ENCODE measurements around the gene COL4A6.

Gene COL4A6

DNA sequence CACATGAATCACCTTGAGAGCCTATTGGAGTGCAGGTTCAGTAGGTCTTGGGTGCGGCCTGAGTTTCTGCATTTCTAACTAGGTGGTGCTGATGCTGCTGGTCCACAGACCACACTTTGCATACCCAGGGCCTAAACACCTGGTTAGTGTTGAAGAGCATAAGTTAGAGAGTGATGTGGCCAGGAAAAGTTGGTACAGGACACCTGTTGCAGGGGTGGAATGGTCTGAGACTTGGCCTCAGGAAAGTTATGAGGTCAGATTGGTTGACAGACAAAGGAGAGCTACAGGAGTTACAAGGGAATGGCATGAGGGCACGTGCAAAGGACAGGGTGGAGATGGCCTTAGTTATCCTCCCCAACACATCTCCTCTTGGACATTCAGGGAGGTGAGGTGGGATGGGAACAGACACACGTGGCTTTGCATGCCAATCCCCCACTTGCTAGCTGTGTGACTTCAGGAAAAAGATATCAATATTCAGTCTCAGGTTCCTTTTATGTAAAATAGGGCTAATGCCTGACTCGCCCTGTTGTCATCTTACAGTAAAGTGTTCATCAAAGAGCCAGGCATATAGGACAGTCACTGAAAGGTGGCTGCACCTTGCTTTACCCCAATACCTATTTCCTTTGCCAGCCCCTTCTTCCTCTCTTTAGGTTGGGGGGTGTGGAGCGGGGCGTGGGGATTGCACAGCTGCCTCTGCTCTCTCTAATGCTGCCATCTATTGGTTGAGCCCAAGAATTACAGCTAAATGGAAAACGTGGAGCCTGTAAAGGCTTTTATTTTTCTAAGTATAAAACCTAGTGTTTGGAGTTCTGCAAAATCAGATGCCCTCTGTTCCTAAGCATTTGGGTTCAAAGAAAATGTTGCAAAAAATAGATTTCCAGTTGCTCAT, 299.2 kb downstream of the COL4A6 start:
- no peak for DNase-seq

DNA sequence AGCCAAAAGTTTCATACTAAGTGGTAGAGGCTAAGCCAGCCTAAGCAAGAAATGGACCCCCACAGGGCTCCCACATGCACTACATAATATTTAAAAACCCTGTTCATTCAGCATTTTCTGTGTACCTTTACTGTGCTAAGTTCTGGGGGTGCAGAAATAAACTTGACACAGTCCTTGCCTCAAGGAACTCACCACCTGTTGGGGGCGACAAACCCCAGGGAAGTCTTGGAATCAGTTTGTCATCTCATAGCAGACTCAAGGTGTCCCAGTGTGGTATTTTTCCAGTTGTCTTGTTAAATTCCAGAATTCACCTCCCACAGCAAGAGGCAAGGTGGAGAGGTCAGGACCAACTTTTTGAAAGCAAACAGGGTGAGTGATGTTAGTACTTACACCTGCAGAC, 303.5 kb downstream of the COL4A6 start:
- no peak for DNase-seq

DNA sequence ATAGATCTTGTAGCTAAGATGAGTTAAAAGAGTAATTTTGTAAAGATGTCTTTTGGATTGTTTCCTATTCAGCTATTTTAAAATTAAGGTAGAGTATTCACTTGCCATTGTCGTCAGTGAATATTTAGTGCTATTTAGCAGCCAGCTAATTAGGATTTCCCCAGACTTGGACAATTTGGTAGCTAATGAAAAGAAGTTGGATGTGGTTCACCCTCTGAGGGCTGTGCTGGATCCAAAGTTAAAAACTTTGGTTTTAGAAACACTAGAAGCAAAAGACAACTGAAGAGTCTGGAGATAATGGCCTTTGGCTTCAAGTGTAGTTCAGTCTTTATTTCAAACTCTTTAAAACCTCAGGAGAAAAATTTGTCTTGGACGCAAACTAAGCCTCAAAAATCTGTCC, 305.3 kb downstream of the COL4A6 start:
- DNase-seq: no peak

DNA sequence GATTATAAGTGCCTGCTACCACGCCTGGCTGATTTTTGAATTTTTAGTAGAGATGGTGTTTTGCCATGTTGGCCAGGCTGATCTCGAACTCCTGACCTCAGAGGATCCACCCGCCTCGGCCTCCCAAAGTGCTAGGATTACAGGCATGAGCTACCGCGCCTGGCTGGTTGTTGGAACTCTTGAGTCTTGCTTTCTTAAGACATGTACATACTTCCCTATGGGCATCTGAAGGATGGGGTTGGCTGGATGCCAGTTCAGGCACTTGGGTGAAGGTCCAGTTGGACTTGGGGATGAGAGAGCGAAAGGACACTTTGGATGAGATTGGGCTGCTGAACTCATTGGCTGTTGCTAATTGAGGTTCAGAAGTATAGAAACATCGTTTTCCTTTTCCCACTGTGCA, 306.2 kb downstream of the COL4A6 start:
- no peak for DNase-seq

DNA sequence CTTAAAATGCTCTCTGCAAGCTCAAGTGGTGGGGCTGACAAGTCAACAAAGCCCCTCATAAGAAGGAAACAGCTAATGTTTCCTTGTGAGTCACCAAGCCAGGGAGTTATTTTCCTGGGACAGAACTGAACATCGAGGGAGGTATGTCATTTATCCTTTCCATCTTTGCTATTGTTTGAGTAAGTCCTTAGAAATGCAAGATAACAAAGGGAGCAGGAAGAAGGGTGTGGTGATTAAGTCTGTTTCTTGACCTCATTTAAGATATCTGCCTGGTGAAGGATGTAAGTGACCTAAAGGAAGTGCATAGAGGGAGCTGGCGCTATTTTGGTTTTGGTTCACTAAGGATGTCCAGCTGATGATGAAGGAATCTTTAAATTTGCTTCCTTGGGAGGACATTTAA, 306.8 kb downstream of the COL4A6 start:
- no peak for DNase-seq

DNA sequence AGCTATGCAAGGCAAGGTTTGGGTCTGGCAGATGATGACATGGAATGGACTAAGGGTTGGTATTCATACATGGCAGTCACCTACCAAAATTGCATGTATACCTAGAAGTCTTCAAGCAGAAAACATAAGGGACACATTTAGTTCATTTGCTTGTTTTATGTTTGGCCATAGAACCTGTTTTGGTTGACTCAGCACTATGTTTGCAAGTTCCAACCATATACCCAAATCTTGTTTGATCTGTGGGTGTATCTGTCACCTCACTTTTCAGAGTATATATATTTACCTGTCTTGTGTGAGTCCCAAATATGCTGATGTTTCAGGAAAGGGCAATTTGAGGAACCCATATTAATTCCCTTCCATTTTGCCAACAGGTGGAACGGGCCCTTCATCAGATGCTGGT, 307.3 kb downstream of the COL4A6 start:
- DNase-seq: no peak

DNA sequence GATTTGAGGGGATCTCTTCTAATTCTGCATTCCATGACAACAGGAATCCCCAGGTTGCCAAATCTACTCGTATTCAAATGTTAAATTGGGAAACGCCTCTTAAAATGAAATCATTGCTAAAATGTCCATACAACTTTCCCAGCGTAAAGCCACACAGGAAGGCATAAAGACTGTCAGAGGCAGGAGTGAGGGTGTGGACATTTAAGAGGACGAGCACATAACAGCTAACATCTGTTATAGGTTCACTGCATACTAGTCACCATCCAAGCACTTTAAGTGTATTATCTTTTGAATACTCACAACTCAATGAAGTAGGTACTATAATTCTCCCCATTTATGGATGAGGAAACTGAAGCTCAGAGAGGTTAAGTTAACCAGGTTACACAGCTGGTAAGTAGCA, 311.1 kb downstream of the COL4A6 start:
- no peak for DNase-seq

DNA sequence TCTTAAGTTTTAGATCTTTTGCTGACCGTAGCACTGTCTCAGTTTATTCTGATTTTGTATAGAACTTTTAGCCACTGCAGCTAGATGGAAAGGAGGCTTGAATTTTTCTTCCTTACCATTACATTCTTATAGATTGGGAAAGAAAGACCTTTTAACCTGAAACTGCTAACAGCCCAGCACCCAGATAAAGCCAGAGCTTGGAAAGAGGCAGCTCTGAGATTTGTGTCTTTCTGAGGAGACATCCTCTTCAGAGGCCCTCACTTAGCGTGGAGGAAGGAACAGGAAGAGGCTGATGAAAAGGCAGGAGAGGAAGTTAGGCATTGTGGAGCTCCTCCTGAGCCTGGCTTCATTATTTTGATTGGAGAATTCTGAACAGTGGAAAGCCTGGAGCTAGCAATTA, 311.6 kb downstream of the COL4A6 start:
- DNase-seq: no peak

DNA sequence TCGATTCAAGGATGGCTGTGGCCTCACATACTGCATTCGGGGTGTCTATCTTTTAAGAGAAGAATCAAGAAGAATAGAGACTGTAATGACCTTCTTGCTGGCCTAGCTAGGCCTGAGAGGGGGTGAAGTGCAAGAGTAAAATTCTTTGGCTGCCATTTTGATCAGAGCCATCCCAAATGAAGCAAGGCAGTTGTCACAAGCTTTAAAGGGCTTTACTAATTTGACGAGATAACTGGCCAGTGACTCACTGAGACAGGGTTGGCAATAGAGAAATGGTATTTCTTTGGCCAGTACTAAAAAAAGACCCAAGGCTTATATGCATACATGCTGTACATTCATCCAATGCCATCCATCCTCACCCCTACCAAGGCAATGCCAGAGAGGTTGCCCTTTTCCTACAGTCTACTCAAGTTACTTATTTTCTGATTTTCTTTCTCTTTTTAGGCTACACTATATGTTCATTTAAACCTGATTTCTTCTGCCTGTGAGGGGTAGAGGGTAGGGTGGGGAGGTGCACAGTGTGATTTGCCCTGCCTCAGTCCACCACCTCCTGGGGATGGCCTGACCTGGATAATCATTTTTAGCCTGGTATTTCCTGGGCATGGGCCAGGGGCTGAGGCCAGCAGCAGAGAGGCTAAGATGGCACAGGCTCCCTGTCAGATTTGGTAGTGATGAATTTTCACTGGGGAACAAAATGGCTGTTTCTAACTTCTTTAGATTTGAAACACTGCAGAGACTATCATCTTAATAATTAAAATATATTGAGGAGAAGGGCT, 314.4 kb downstream of the COL4A6 start:
- no peak for DNase-seq

DNA sequence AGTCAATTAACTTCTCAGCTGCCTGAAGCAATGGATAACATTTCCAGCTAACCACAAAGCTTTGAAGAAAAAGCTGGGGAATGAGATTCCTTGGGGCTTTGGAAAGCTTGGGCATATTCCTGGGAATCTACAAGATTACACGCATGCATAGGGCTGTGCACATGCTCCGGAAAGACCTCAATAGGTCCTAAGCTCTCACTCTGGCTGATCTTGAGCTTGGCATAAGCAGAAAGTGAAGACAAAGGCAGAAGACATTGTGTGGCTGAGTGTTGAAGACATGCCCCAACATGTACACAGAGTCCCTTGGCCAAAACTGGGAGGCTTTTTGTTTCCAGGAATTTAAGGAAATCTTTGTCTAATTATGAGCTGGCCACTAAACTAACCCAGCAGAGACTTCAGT, 315.5 kb downstream of the COL4A6 start:
- no peak for DNase-seq

DNA sequence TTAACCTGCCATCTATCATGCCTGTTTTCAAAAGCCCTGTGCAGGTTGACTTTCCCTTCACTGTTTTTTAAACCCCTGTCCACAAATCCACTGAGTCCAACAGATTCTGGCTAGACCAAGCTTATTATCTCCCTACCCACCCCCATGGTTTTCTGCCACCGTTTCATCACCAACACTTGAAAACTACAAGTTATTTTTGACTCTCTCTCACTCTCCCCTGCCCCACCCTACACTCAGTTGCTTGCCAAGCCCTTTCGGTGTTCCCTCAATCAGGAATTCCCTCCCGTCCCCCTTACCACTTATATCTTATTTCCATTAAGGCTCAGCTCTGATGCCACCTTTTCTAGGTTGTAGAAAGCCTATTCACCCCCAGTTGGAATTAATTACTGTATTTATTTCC, 316.9 kb downstream of the COL4A6 start:
- no peak for DNase-seq

DNA sequence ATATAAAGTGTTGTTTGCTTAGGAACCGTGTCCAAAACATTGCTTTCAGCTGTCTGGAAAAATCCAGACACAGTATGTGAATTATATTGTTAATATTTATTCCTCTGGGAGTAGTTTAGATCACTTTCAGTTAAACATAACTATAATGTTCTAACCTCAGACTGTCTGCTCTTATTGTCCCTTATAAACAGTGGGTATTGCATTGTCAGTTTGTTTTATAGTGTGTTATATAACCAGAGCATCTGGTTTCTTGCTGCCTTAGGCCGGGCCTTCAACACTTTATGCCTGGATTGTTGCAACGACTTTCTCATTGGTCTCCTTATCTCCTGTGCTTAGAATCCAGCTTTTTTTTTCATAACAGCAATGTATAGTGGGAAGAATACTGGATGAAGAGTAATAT, 320.2 kb downstream of the COL4A6 start:
- no peak for DNase-seq

DNA sequence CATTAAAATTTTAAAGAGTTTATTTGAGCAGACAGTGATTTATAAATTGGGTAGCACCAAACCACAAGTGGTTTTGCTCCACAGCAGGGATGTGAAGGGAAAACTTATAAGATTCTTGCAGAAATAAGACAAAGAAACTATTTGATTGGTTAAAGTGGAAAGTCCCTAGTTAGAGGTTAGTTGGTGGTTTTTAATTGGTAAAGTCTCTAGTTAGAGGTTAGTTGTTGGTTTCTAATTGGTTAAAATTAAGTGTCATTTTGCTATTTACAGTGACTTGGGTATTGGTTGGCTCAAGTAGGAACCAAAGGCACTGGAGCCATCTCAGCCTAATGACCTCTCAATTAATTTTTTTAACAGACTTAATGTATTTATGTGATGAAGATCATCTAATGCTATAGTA, 323.7 kb downstream of the COL4A6 start:
- DNase-seq: no peak

Measured in inflammatory macrophage treated with lipopolysaccharide for 4 hours (primary cell).